Fibroblast of skin of left biceps (primary cell): ENCODE results near the gene OR8B12.
"Not testable (repeated sequence)": the region's sequence is repeated elsewhere in the genome, so short reads cannot be mapped to it uniquely, and the experiment has no call there.

Experiments used
- DNase-seq, 2 experiments: peaks; one replicate each; pipeline ENCODE4 v3.0.0-alpha.2; 2013; ENCODE audit warnings: low read depth in 2 of 2

Gene OR8B12

DNA sequence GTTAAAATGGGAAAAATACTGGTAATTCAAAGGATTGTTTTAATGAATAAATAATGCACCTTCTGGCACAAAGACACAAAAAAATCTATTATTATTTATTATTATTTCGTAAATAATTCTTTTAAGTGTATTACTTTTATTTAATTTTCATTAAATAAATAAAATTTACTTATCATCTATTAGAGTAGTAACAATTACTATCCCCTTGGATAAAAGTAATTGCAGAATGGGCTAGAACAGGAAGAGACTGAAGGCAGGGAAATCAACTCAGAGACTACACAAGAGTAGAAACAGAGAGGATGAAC, 23.0 kb downstream of the OR8B12 start:
- DNase-seq: no peak

DNA sequence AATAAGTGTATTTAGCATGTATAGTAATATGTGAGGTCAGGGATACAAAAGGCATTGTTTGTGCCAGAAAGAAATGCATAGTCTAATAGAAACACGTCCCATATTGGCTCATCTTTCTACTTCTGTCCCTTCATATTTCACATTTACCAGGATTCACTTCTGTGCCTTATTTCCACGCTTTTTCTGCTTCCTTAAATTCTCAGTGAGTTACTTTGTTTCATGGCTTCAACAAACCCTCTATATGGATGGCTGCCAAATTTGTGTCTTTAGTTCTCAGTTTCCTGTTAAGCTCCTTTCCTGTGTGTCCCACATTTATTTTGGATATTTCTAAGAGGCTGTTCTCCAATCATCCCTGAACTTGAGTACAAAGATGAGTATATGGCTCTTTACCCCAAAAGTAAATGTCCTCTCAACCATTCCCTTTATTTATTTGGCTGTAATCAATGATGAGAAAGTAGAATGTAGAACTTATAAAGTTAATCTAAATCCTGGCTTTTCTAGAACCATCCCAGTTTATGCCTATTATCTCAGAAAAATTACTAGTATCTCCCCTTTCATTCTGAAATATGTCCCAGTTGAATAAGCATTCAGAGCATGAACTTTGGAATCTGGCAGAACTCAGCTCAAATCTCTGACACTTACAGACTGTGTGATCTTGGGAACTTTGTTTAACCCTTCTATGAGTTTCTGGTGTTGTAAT, 23.5 kb downstream of the OR8B12 start:
- DNase-seq: no peak

DNA sequence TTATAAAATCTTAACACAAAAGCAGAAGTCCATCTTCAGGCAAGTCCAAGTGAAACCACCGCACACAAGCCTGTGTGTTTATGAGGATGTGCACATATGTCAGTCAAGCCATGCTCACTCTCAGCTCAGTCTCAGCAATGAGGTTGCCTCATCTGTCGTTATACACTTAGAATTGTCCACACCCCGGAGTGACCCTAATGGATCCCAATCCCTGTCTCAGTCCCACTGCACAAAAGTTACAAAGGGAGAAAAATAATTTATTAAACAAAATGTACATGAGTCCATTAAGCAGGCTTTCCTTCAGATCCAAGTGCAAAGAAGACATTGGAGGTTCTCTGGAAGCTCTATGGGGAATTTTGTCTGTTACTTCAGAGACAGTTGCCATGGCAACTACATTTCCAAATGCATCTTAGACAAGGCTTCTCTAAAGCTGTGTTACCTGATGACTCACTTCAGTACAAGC, 24.4 kb downstream of the OR8B12 start:
- DNase-seq: no peak

DNA sequence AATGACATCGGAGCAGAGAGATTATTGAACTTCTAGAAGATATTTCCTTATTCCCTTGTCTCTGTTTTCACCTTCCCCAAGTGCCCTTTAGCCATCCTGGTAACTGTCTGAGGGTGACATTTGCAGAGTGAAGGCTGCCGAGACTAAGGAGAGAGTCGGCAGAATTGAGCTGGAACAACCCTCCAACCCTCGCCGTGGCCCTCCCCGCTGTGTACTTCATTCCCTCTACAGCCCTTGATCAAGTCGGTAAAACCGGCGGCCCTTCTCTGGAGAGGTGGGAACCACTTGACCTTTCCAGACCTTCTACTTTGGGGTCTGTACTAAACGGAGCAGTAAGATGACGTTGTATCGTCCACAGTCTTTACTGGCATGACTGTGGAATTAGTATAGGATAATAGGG, 26.1 kb downstream of the OR8B12 start:
- no peak for DNase-seq

DNA sequence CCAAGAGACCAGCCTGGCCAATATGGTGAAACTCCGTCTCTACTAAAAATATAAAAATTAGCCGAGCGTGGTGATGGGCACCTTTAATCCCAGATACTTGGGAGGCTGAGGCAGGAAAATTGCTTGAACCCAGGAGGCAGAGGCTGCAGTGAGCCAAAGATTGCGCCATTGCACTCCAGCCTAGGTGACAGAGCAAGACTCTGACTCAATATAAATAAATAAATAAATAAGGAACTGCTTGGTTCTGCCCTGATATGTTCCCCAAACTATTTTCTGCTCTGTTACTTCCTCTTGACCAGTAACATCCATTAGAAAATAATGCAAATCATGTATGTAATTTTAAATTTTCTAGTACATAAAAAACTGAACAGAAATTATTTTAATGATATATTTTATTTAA, 28.8 kb downstream of the OR8B12 start:
- DNase-seq: not testable (repeated sequence)

DNA sequence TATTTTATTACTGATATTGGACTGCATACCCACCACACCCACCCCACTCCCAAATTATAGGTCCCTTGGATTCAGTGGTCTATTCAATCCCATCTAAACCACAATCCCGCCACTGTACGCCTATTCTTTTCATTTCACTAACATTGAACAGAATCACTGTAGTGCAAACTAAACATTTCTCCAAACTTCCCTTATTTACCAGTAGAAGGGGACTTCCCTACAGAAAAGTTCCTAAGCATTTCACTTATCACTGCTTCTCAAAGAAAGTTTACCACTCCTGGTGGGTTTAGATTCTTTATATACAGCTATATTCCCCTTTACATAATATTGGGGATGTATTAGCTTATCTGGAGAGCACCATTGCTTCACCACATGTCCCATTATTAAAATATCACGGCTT, 29.3 kb downstream of the OR8B12 start:
- no peak for DNase-seq

DNA sequence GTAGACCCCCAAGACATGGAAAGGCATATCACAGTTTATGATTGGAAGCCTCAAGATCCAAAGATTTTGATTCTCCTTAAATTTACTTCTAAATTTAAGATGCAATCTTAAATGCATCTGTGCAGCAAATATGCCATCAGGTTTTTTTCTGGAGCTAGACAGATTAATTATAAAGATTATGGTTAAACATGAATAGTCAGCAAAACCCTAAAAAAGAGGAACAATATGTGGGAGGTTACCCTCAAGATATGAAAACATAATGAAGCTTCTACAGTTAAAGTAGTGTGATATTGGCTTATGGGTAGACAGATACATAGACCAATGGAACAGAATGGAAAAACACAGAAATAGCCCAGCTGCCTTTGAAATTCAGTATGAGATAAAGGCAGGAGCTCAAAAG, 31.7 kb downstream of the OR8B12 start:
- DNase-seq: no peak

DNA sequence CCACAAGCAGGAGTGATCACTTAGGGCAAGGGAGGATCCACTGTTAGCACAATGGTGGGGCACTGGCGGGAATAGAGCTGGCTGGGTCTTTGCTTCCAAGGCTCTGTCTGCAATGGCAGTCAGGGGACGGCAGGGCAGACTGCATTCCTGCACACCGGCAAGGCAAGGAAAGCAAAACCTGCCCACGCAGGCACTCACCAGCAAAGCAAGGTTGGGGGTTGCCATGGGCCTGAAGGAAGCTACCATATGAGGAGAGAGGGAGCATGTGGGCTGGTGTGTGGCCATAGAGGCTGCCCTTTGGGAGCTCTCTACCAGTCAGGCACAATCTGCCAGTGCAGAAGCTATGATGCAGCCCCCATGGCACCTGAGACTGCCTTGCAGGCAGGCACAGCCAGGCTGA, 33.2 kb downstream of the OR8B12 start:
- DNase-seq: no peak

DNA sequence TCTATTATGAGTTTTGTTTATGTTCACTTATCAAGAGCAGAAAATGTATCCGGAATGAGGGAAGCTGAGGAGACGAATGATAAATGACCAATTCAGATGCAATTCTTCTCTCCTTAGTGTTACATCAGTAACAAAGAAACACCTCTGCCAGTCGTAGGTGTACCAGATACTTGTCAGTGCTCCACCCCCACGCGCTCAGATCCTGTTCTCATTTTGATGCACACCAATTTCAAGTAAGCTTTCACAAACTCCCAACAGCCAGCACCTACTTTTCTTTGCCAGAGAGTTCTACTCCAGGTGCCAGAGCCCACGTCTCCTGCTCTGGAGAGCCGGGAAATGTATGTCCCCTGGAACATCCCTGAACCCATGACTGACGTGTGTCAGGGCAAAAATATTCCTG, 43.7 kb downstream of the OR8B12 start:
- no peak for DNase-seq

DNA sequence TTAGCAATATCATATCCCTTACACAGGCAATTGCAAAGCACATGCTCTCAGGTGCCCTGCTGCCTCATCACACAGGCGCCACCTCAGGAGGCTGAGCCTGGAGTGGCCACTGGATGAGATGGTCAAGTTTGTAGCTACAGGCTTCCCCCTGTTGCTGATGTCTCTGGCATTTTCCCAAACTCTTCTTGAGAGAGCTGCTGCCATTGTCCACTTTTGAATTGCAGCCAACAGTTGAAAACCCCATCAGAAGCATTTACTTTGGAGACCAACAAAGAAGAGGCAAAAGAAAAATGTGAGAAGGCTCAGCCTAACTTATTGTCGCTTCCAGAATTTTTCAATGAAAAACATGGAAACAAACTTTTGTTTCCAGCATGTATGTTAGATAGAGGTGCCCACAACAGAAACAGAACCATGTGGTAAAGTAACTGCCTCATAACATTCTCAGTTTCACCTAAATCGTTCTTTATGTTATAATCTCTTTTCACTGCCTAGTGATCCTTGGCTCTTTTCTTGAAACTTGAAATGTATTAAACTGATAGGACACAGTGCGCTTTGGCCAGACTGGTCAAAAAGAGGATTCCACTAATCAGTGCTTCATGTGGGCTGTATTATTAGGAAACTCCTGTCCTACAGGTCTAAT, 50.3 kb downstream of the OR8B12 start:
- DNase-seq: no peak
